Activated CD8-positive, alpha-beta memory T cell treated with anti-CD3 and anti-CD28 coated beads, Interleukin-2, amount 50 U/mL, for 1 hour (primary cell): Measurements from ENCODE around the gene KIAA1614.
A peak's percentile ranks its signal among the peaks of the same experiment; 100 is the strongest.
"Not testable (repeated sequence)": the region's sequence is repeated elsewhere in the genome, so short reads cannot be mapped to it uniquely, and the experiment has no call there.

Experiments used
- DNase-seq: peaks from one replicate; pipeline ENCODE4 v3.0.0-alpha.2; 2020; ENCODE audit errors: extremely low read depth

Gene KIAA1614

GRCh38 chr1:180941518-180942275 is 29.0 kb downstream of the KIAA1614 start:
- no peak for DNase-seq

GRCh38 chr1:180945151-180945550 is 32.5 kb downstream of the KIAA1614 start:
- DNase-seq, result no peak

- DNase-seq, result no peak
Observed at GRCh38 chr1:180945551-180945950, 32.9 kb downstream of the KIAA1614 start.

- no peak for DNase-seq
Observed at GRCh38 chr1:180946056-180946455, 33.4 kb downstream of the KIAA1614 start.

GRCh38 chr1:180946541-180947498 is 34.1 kb downstream of the KIAA1614 start:
- no peak for DNase-seq

GRCh38 chr1:180947499-180947885 is 34.8 kb downstream of the KIAA1614 start:
- no peak for DNase-seq

GRCh38 chr1:180947901-180948640 is 35.4 kb downstream of the KIAA1614 start:
- no peak for DNase-seq

GRCh38 chr1:180948641-180949615 is 36.2 kb downstream of the KIAA1614 start:
- DNase-seq, result no peak

- no peak for DNase-seq
Observed at GRCh38 chr1:180949616-180950000, 36.9 kb downstream of the KIAA1614 start.

- DNase-seq, result no peak
Observed at GRCh38 chr1:180950321-180950720, 37.6 kb downstream of the KIAA1614 start.

GRCh38 chr1:180951186-180951745 is 38.6 kb downstream of the KIAA1614 start:
- no peak for DNase-seq

GRCh38 chr1:180951836-180952656 is 39.3 kb downstream of the KIAA1614 start:
- DNase-seq, result no peak

- no peak for DNase-seq
Observed at GRCh38 chr1:180952657-180953013, 39.9 kb downstream of the KIAA1614 start.

- no peak for DNase-seq
Observed at GRCh38 chr1:180953291-180954004, 40.8 kb downstream of the KIAA1614 start.

GRCh38 chr1:180954005-180954800 is 41.5 kb downstream of the KIAA1614 start:
- peak; percentile 30 for DNase-seq

- DNase-seq, result no peak
Observed at GRCh38 chr1:180954801-180955165, 42.1 kb downstream of the KIAA1614 start.

GRCh38 chr1:180956028-180956640 is 43.4 kb downstream of the KIAA1614 start:
- DNase-seq, result no peak

GRCh38 chr1:180959620-180960019 is 46.9 kb downstream of the KIAA1614 start:
- not testable (repeated sequence) for DNase-seq
